Smooth muscle cell (in vitro differentiated cells): ENCODE measurements around the gene RABGAP1. TPM values are rescaled to one million over a fixed set of nuclear protein-coding genes. Genes with fewer than 3 reads are reported as not detected.

Experiments
- DNase-seq: peaks from one replicate; lab custom pipeline; 2025; ENCODE audit not compliant: unreplicated experiment; lab: John Stamatoyannopoulos, UW
- H2AFZ ChIP-seq: fragments of 200-600 bp; sonication (generic); 2 replicates; pipeline ENCODE4 v1.6.0; 2016; ENCODE audit warnings: antibody characterized with exemption, low read depth, mild to moderate bottlenecking
- H3F3A ChIP-seq: fragments of 200-600 bp; sonication (generic); 2 replicates; pipeline ENCODE4 v1.6.0; 2017; ENCODE audit warnings: antibody characterized with exemption, low read depth
- H3K27ac ChIP-seq: fragments of 200-600 bp; sonication (generic); 2 replicates; pipeline ENCODE4 v1.5.1; 2016; ENCODE audit warnings: low read depth, mild to moderate bottlenecking
- H3K27me3 ChIP-seq: fragments of 200-600 bp; sonication (generic); 2 replicates; pipeline ENCODE4 v1.6.1; 2016; ENCODE audit warnings: low read depth, mild to moderate bottlenecking
- H3K36me3 ChIP-seq: fragments of 200-600 bp; sonication (generic); 2 replicates; pipeline ENCODE4 v1.5.1; 2016; ENCODE audit warnings: low read depth
- H3K4me1 ChIP-seq: fragments of 200-600 bp; sonication (generic); 2 replicates; pipeline ENCODE4 v1.5.1; 2016; ENCODE audit warnings: low read depth
- H3K4me2 ChIP-seq: fragments of 200-600 bp; sonication (generic); 2 replicates; pipeline ENCODE4 v1.6.0; 2016; ENCODE audit warnings: mild to moderate bottlenecking
- H3K4me3 ChIP-seq: fragments of 200-600 bp; sonication (generic); 2 replicates; pipeline ENCODE4 v1.5.1; 2016; ENCODE audit warnings: mild to moderate bottlenecking
- H3K79me2 ChIP-seq: fragments of 200-600 bp; sonication (generic); 2 replicates; pipeline ENCODE4 v1.6.0; 2016; ENCODE audit warnings: low read depth, mild to moderate bottlenecking
- H3K9ac ChIP-seq: fragments of 200-600 bp; sonication (generic); 2 replicates; pipeline ENCODE4 v1.6.0; 2016; ENCODE audit warnings: low read depth
- H3K9me3 ChIP-seq: fragments of 200-600 bp; sonication (generic); replicated peaks from 2 replicates; pipeline ENCODE4 v1.5.1; 2016; ENCODE audit warnings: low read depth
- H4K20me1 ChIP-seq: fragments of 200-600 bp; sonication (generic); 2 replicates; pipeline ENCODE4 v1.6.0; 2016; ENCODE audit warnings: low read depth
- CTCF ChIP-seq: fragments of 200-600 bp; sonication (generic); IDR thresholded peaks from 2 replicates; pipeline ENCODE4 v1.5.1; 2017; ENCODE audit warnings: borderline replicate concordance, mild to moderate bottlenecking, antibody characterized with exemption; ENCODE audit not compliant: insufficient read depth, poor library complexity, severe bottlenecking
- WGBS: methylation state at CpG from one replicate; pipeline ENCODE4 v1.1.7; 2016; ENCODE audit warnings: low lambda C conversion rate; 5-methylcytosine and 5-hydroxymethylcytosine counted together
- polyA plus RNA-seq: library from polyadenylated mRNA; unstranded; fragments of >200 nt; fragmentation: Nextera tagmentation; extraction: Ambion mirVana; gene quantifications from 2 replicates; pipeline ENCODE4 v1.2.1, GENCODE V29; 2016
- total RNA-seq: library from RNA; depleted of rRNA; stranded (reverse); fragments of >200 nt; gene quantifications from 2 replicates; pipeline ENCODE4 v1.2.3, GENCODE V29; 2014

The RABGAP1 gene
- total and polyA plus RNA-seq, 2 experiments from 2014 or later: 13.5 to 31.8 TPM

DNA sequence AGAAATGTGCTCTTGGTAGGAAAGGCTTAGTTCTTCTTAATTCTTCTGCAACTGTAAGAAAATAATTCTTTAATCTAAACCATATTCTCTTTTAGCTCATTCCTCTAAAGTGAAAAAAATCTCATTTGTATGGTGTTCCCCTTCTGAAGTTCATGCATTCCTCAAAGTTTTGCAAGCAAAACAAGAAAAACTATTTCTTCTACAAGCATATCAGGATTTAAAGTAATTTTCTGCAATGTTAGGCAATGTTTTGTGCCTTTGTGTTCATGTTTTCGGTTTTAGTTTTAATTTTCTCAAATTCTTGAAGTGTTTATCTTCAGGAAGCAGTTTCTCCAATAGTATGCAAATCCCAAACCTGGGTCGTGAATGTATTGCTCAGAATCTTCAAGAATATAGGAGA is 80.0 kb downstream of the RABGAP1 start:
- H3K4me3 ChIP-seq: no peak overlapping the region

DNA sequence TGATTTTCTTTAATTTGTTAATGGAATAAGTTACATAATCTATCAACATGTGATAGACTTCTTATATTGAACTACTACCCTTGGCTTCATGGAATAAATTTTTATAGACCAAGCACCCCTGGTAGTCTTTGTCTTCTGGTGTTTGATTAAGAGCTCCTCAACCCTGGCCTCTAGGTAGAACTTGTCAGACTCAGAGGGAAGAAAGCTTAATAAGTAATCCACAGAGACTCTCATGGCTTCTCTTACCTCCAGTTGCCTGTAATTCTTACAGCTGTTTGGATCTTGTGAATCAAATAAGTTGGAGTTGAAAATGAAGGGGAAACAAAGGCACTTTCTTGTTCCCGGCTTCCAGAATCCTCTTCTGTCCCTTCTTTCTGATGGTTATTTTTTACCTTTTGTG is 85.6 kb downstream of the RABGAP1 start:
- WGBS: 100% methylated on average over 1 of the region's 1 CpG
- H3K9me3 ChIP-seq: no peaks in the 10 kb centered on the region
- H3F3A ChIP-seq: no peaks in the 10 kb centered on the region
- no peak for TF ChIP-seq CTCF
- no peaks in the 10 kb centered on the region for H4K20me1 ChIP-seq
- H3K27ac ChIP-seq: no peak overlapping the region
- H2AFZ ChIP-seq: no peak overlapping the region
- H3K4me2 ChIP-seq: no peak overlapping the region
- H3K4me3 ChIP-seq: no peak overlapping the region
- H3K79me2 ChIP-seq: peaks cover 5% of the 10 kb centered on the region
- no peaks in the 10 kb centered on the region for H3K27me3 ChIP-seq
- peaks cover 10% of the 10 kb centered on the region for H3K36me3 ChIP-seq
- no peak for DNase-seq
- H3K4me1 ChIP-seq: no peaks in the 10 kb centered on the region
- H3K9ac ChIP-seq: no peak overlapping the region

More for the DNA sequence above, 80.0 kb downstream of the RABGAP1 start:
- Histone ChIP-seq H3K27me3 (no peaks in the 10 kb centered on the region), H3K9ac (no peak overlapping the region), H3K9me3 (no peaks in the 10 kb centered on the region), H3F3A (no peaks in the 10 kb centered on the region), H2AFZ (no peak overlapping the region), H3K36me3 (peaks cover 16% of the 10 kb centered on the region), H3K79me2 (peaks cover 5% of the 10 kb centered on the region), H3K4me1 (no peaks in the 10 kb centered on the region), H3K27ac (no peak overlapping the region), H3K4me2 (no peak overlapping the region), H4K20me1 (no peaks in the 10 kb centered on the region)
- WGBS: 98% methylated on average over 2 of the region's 2 CpGs
- no peak for TF ChIP-seq CTCF
- DNase-seq: no peak

- Histone ChIP-seq H3K27me3 (no peaks in the 10 kb centered on the region), H3K4me2 (no peak overlapping the region), H3K9me3 (no peaks in the 10 kb centered on the region), H3K27ac (no peak overlapping the region), H3K79me2 (peaks cover 5% of the 10 kb centered on the region), H3K4me1 (no peaks in the 10 kb centered on the region), H3K36me3 (peaks cover 6% of the 10 kb centered on the region), H3K4me3 (no peak overlapping the region), H2AFZ (no peak overlapping the region), H4K20me1 (no peaks in the 10 kb centered on the region), H3K9ac (no peak overlapping the region), H3F3A (no peaks in the 10 kb centered on the region)
- 62% methylated on average over 3 of the region's 3 CpGs for WGBS
- no peak for DNase-seq
- TF ChIP-seq CTCF: no peak
Observed at GRCh38 chr9:123027517-123027916, 86.7 kb downstream of the RABGAP1 start.

DNA sequence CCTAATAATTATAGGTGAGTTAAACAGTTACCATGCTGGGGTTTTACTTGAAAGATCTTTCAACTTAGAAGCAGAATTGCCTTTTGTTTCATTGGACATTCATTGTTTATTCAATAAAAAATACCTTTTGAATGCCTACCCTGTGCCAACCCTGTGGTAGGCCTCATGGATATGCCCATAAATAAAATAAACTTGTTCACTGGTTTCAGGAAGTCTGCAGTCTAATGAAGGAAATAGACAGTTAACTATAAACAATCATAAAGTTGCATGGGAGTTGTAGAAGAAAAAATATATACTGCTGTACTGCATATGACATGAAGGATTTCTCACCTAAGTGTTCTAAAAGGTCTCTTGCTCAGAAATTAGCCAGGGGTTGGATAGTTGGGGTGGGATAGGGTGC is 87.3 kb downstream of the RABGAP1 start:
- no peak overlapping the region for H3K27ac ChIP-seq
- peaks cover 2% of the 10 kb centered on the region for H3K36me3 ChIP-seq
- no peaks in the 10 kb centered on the region for H3F3A ChIP-seq
- no peaks in the 10 kb centered on the region for H3K27me3 ChIP-seq
- no peak overlapping the region for H2AFZ ChIP-seq
- no peak overlapping the region for H3K4me3 ChIP-seq
- peaks cover 5% of the 10 kb centered on the region for H3K4me1 ChIP-seq
- no peak overlapping the region for H3K9ac ChIP-seq
- DNase-seq: no peak
- peaks cover 5% of the 10 kb centered on the region for H3K79me2 ChIP-seq
- no peaks in the 10 kb centered on the region for H4K20me1 ChIP-seq
- no peak for TF ChIP-seq CTCF
- no peak overlapping the region for H3K4me2 ChIP-seq
- no peaks in the 10 kb centered on the region for H3K9me3 ChIP-seq
